GM12873 (cell line): ENCODE measurements around the gene TP53I3.

Source experiments
- CTCF ChIP-seq: IDR thresholded peaks from 2 replicates; pipeline ENCODE4 v1.5.1; 2012; ENCODE audit warnings: low read depth, mild to moderate bottlenecking, moderate library complexity, low read length, control low read depth; ENCODE audit not compliant: insufficient read depth; ENCODE audit errors: missing control alignments

TP53I3 gene

GRCh38 chr2:24084386-24085199 lies at the start of gene TP53I3:
Gene TP53I3 (minus strand): TSS chr2:24084834. CDS start chr2:24084326, 508 bp downstream.
- peak; percentile 88 for TF ChIP-seq CTCF

GRCh38 chr2:24132543-24132942 lies 47.9 kb upstream of the TP53I3 start:
- TF ChIP-seq CTCF: no peak

GRCh38 chr2:24125956-24126355 lies 41.3 kb upstream of the TP53I3 start:
- no peak for TF ChIP-seq CTCF

GRCh38 chr2:24123922-24124580 lies 39.4 kb upstream of the TP53I3 start:
- TF ChIP-seq CTCF: no peak

GRCh38 chr2:24123195-24123921 lies 38.7 kb upstream of the TP53I3 start, which contains the start of the genes FAM228B and PFN4:
Gene FAM228B (plus strand): TSS chr2:24123469. CDS start chr2:24124362, 893 bp downstream.
Gene PFN4 (minus strand): TSS chr2:24123334. CDS start chr2:24122535, 799 bp downstream.
- TF ChIP-seq CTCF: no peak

GRCh38 chr2:24122366-24123194 lies 37.9 kb upstream of the TP53I3 start:
- no peak for TF ChIP-seq CTCF
